HG03378 (cell line): ENCODE measurements around the gene DDA1.
"Not testable (repeated sequence)": the region's sequence is repeated elsewhere in the genome, so short reads cannot be mapped to it uniquely, and the experiment has no call there.

Experiments used
- ATAC-seq: cut with Tn5 transposase; IDR thresholded peaks from one replicate; pipeline ENCODE4 v1.9.1; 2021; ENCODE audit warnings: mild to moderate bottlenecking, moderate library complexity; ENCODE audit not compliant: unreplicated experiment

Gene DDA1

GRCh38 chr19:17309198-17309964 lies at the start of gene DDA1:
TSS of gene DDA1 (plus strand) at chr19:17309563. CDS start at chr19:17309655, 92 bp downstream.
- peak; percentile 58 for ATAC-seq

DNA sequence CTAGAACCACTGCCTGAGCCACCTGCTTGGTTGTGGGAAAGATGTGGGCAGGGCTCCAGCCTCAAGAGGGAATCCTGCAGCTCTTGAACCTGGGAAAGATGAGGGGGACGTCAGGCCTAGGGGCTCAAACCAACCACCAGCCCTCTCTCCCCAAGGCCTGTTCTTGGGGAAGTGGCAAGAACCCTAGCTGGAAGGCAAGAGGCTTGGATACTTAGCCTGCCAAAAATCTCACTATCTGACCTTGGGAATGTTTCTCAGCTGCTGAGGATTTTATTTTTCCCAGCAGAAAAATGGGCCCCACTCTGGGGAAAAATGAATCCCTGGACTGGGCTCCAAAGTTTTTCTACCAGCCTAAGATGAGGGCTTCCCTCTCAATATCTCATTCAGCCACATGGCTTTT lies 49.4 kb upstream of the DDA1 start:
- ATAC-seq = no peak

DNA sequence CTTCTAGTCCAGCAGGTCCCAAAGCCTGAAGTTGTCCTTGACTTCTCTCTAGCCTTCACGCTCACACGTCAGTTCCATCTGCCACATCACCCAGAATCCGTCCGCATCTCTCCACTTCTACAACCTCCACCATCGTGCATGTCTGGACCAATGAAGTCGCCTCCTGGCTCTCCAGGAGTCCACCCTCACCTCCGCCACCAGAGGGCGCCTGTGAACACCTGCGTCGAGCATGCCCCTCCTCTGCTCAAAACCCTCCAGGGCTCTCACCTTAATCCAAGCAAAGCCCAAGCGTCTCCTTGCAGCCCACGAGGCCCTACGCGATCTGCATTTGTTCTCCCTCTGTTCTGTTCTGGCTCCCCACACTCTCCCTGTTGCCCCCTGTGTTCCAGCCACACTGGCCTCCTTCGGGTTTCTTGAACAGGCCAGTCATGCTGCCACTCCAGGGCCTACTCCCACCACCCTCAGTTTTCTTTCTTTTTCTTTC lies 48.5 kb upstream of the DDA1 start:
- peak; percentile 60 for ATAC-seq

GRCh38 chr19:17262557-17262956 lies 46.8 kb upstream of the DDA1 start:
- no peak for ATAC-seq

GRCh38 chr19:17263712-17264640 lies 45.4 kb upstream of the DDA1 start:
- ATAC-seq = no peak

GRCh38 chr19:17264641-17264979 lies 44.8 kb upstream of the DDA1 start, which contains the start of gene USHBP1:
TSS of gene USHBP1 (minus strand) at chr19:17264745. CDS start at chr19:17264299, 446 bp downstream.
- ATAC-seq = no peak

DNA sequence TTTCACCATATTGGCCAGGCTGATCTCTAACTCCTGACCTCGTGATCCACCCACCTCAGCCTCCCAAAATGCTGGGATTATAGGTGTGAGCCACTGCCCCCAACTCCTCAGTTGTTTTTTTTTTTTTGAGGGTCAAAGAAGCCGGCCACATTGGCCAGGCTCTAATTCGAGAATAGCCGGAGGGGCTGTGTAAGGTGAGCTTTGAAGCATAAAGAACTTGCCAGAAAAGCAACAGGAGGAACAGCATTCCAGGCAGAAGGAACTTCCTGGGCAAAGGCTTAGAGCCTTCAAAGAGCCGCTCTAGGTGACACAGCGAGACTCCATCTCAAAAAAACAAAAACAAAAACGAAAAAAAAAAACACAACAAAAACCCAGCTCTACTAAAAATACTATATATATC lies 43.3 kb upstream of the DDA1 start:
- no peak for ATAC-seq

DNA sequence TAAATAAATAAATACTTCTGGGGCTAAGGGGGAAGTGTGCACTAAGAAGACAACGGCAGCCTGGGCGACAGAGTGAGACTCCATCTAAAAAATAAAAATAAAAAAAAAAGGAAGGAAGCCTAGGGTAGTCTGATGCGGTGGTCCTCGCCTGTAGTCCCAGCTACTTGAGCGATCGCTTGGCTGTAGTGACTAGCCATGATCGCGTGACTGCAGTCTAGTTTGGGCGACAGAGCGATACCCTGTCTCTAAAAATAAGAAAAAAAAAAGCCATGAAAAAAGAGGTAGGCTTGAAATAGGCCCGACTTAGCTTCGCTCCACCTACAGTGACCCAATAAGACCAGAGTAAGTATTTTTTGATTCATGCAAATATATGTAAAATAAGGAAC lies 42.8 kb upstream of the DDA1 start:
- peak; percentile 33 for ATAC-seq

- ATAC-seq = peak; percentile 86
These were observed 42.2 kb upstream of the DDA1 start, which contains the start of gene BABAM1 for GRCh38 chr19:17266975-17267788. TSS of gene BABAM1 (plus strand) at chr19:17267443. CDS start at chr19:17268807, 1,364 bp downstream.

DNA sequence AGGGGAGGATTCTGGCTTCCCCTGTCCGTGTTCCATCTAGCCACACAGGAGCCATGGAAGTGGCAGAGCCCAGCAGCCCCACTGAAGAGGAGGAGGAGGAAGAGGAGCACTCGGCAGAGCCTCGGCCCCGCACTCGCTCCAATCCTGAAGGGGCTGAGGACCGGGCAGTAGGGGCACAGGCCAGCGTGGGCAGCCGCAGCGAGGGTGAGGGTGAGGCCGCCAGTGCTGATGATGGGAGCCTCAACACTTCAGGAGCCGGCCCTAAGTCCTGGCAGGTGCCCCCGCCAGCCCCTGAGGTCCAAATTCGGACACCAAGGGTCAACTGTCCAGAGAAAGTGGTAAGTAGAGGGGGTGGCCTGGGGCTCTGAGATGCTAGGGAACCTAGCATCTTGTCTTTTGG lies 40.6 kb upstream of the DDA1 start:
- no peak for ATAC-seq

DNA sequence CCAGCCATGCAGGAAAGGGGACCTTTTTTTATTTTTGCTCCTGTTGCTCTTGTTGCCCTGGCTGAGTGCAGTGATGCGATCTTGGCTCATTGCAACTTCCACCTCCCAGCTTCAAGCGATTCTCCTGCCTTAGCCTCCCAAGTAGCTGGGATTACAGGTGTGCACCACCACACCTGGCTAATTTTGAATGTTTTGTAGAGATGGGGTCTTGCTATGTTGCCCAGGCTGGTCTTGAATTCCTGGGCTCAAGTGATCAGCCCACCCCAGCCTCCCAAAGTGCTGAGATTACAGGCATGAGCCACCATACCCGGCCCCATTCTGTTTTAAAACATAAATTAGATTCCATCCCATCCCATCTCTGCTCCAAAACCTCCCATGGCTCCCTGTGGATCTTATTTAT lies 34.5 kb upstream of the DDA1 start:
- ATAC-seq = not testable (repeated sequence)

DNA sequence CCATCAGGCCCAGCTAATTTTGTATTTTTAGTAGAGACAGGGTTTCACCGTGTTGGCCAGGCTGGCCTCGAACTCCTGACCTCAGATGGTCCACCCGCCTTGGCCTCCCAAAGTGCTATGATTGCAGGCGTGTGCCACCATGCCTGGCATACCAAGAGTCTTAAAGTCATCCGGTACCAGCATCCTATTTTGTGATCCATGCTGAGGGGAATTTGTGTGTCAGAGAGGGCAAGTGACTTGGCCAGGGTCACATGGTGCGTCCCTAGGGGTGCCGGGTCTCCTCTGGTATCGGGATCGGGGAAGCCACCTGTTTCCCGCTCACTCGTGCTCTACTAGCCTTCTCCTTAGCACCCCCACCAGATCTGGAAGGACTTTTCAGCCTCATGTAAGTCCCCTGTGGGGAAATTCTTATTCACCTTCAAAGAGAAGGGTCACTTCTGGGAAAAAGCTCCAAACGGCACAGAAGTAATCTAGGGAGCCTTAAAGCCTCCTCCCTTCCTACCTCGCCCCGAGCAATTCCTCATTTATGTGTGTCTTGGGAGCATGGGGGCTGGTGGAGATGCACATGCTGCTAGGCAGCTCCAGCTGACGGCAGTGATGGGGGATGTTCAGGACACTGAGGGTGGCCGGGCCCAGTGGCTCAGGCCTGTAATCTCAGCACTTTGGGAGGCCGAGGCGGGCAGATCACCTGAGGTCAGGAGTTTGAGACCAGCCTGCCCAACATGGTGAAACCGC lies 33.8 kb upstream of the DDA1 start:
- no peak for ATAC-seq

DNA sequence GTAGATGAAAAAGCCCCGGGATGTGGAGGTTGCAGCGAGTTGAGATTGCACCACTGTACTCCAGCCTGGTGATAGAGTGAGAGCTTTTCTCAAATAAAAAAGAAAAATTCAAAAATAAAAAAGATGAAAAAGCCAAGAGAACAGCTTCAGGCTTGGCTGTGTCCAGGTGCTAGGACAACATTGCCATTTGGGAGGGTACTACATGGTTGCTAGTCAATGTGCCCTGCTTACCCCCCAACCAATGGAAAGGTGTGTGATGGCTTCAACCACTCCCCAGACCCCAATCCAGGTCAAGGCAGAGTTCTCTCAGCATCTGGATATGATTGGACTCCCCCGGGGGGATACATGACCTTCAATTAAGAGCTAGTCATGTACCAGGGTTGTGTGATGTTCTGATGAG lies 29.9 kb upstream of the DDA1 start:
- no peak for ATAC-seq

DNA sequence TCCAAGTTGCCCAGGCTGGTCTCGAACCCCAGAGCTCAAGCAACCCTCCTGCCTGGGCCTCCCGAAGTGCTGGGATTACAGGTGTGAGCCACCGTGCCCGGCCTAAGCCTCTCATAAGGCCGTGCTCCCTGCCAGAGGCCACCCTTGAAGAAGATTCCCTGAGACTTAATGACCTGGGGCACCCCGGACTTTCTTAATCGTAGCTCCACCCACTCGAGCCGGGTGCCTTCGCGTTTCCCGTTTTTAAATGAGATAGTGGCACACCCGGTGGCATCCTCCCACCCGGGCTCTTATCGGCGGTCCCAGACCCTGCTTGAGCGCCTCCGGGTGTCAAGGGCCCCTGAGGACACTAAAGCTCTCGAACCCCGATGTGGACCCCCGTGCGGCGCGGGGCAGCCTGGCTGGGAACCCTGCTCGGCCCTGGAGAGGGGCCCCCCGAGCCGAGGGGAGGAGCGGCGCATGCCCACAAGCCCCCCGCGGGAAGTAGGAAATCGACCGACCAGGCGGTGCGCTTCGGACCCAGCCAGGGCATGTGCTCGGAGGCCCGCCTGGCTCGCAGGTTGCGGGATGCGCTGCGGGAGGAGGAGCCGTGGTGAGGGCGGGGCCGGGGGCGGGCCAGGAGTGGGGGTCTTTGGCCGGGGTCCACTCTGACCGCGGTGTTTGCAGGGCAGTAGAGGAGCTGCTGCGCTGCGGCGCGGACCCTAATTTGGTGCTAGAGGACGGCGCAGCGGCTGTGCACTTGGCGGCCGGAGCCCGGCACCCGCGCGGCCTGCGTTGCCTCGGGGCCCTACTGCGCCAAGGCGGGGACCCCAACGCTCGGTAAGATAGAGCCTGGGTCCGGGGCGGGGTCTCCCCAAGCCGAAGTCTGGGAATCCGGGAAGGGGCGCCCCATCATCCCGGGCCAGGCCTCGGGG lies 27.7 kb upstream of the DDA1 start, which contains the start of gene ANKLE1:
TSS of gene ANKLE1 (plus strand) at position 511 of the 914 bp plus-strand sequence. CDS start at position 531, 20 bp downstream.
- no peak for ATAC-seq

GRCh38 chr19:17282488-17283125 lies 26.8 kb upstream of the DDA1 start:
- ATAC-seq = no peak

DNA sequence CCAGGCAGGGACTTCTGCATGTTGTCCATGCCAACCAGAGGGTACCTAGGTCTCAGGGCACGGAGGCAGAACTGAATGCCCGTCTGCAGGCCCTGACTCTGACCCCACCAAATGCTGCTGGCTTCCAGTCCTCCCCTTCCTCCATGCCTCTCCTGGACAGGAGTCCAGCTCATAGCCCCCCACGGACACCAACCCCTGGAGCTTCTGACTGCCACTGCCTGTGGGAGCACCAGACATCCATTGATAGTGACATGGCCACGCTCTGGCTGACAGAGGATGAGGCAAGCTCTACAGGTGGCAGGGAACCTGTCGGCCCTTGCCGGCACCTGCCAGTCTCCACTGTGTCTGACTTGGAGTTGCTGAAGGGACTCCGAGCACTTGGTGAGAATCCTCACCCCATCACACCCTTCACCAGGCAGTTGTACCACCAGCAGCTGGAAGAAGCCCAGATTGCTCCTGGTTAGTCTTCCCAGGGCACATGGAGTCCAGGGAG lies 25.8 kb upstream of the DDA1 start:
- no peak for ATAC-seq

DNA sequence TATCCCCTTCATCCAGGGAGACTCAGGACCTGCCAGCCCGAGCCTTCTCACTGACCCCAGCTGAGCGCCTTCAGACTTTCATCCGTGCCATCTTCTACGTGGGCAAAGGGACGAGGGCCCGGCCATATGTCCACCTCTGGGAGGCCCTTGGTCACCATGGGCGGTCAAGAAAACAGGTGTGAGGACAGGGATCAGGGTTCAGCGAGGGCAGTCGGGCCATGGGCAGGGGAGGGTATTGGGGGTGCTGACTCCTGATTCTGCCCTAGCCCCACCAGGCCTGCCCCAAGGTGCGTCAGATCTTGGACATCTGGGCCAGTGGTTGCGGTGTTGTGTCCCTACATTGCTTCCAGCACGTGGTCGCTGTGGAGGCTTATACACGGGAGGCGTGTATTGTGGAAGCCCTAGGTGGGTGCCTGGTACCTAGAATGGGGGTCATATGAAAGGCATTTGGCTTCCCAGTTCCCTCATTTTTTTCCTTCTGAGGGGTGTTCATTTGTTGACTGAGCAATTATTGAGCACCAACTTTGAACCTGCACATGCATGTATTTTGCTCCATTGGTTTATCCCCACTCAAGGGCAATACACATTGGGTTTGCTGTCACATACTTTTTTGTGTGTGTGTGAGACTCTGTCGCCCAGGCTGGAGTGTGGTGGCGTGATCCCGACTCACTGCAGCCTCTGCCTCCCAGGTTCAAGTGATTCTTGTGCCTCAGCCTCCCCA lies 23.8 kb upstream of the DDA1 start:
- no peak for ATAC-seq

DNA sequence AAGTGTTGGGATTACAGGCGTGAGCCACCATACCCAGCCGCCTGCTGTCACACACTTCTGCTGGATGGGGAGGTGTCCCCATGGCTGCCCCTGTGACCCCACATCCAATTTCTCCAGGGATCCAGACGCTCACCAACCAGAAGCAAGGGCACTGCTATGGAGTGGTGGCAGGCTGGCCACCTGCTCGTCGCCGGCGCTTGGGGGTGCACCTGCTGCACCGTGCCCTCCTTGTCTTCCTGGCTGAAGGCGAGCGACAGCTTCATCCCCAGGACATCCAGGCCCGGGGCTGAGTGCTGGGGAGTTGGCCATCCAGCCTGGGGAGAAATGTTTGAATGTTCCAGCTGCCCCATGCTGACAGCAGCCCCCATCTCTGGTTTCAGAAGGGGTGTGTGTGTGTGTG lies 23.1 kb upstream of the DDA1 start:
- no peak for ATAC-seq
